Dedifferentiated amniotic fluid mesenchymal stem cell (primary cell): Measurements from ENCODE around the gene POU2F1.
A peak's percentile ranks its signal among the peaks of the same experiment; 100 is the strongest.

Source experiments
- DNase-seq: peaks from one replicate; pipeline ENCODE4 v3.0.0-alpha.2; 2016; ENCODE audit errors: extremely low spot score

The POU2F1 gene

GRCh38 chr1:167220537-167221125 is at the start of gene POU2F1:
Gene POU2F1, plus strand, starts transcription at chr1:167220886. Its CDS starts 12 bp downstream, at chr1:167220898.
- DNase-seq: peak; percentile 97

- no peak for DNase-seq
Observed at GRCh38 chr1:167171286-167171929, 49.3 kb upstream of the POU2F1 start.

- DNase-seq: no peak
Observed at GRCh38 chr1:167173516-167174184, 47.0 kb upstream of the POU2F1 start.

- DNase-seq: no peak
Observed at GRCh38 chr1:167175901-167176300, 44.8 kb upstream of the POU2F1 start.

GRCh38 chr1:167178831-167179230 is 41.9 kb upstream of the POU2F1 start:
- no peak for DNase-seq

GRCh38 chr1:167182571-167183320 is 37.9 kb upstream of the POU2F1 start:
- DNase-seq: no peak

GRCh38 chr1:167184081-167184480 is 36.6 kb upstream of the POU2F1 start:
- DNase-seq: no peak

GRCh38 chr1:167185062-167185461 is 35.6 kb upstream of the POU2F1 start:
- no peak for DNase-seq

- DNase-seq: no peak
Observed at GRCh38 chr1:167185974-167186657, 34.6 kb upstream of the POU2F1 start.

GRCh38 chr1:167186771-167187170 is 33.9 kb upstream of the POU2F1 start:
- DNase-seq: no peak

- DNase-seq: no peak
Observed at GRCh38 chr1:167190747-167191237, 29.9 kb upstream of the POU2F1 start.

GRCh38 chr1:167191958-167192357 is 28.7 kb upstream of the POU2F1 start:
- no peak for DNase-seq

- no peak for DNase-seq
Observed at GRCh38 chr1:167194182-167194581, 26.5 kb upstream of the POU2F1 start.

GRCh38 chr1:167196166-167196565 is 24.5 kb upstream of the POU2F1 start:
- DNase-seq: no peak

GRCh38 chr1:167197236-167197635 is 23.4 kb upstream of the POU2F1 start:
- DNase-seq: no peak

- no peak for DNase-seq
Observed at GRCh38 chr1:167197692-167198091, 23.0 kb upstream of the POU2F1 start.

- no peak for DNase-seq
Observed at GRCh38 chr1:167198518-167199133, 22.1 kb upstream of the POU2F1 start.

GRCh38 chr1:167199656-167200055 is 21.0 kb upstream of the POU2F1 start:
- no peak for DNase-seq

GRCh38 chr1:167200272-167200671 is 20.4 kb upstream of the POU2F1 start:
- no peak for DNase-seq

GRCh38 chr1:167200749-167201148 is 19.9 kb upstream of the POU2F1 start:
- DNase-seq: no peak

GRCh38 chr1:167202049-167202448 is 18.6 kb upstream of the POU2F1 start:
- DNase-seq: no peak
